ENCODE data around the gene ZNF436. TPM values are rescaled to one million over a fixed set of nuclear protein-coding genes. Genes with fewer than 3 reads are reported as not detected.

ZNF436 gene
- total and polyA plus RNA-seq, 2 of the 8 experiments (the other 6 are each of a cell fraction or from before 2014, with no cell fraction given): 0.65 to 1.8 TPM

DNA sequence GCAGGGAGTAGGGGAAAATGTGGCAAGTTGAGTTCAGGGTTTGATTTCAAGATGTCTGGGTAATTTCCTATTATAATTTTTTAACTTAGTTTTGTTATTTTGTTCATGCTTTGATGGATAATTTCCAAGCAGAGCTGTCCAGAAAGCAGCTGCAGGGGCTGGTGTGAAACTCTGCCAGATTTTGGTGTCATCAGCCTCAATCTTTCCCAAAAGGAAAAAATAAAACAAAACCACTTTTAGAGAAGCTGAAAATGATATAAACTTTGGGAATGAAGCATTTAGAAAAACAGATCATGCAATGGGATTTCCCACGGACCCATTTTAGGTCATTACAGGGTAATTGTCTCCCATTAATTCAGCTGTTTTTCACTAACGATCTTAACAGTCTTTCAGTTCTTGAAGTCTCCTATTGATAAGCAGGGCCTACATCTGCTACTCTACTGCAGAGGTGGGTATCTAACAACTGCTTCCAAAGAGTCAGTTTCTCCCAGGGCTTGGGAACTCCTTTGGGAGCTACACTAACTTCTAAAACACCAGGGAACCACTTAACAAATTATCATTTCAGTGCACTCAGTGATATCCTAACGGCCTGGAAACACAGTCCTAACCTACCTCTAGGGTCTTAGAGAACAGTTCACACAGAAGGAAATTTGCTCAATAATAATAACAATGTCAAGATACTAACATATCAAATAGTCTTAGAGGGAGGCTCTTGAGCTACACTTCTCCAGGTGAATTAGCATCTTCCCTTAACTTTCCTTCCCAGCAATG is 12.3 kb downstream of the ZNF436 start (continued):
- TF ChIP-seq TEAD4 (IDR thresholded peaks at IDR 0.05; ENCODE audit: low read depth, low read length) (peak; percentile 57; the same call in 1 of the 2 replicates), YY1 (IDR thresholded peaks at IDR 0.05; ENCODE audit: low read depth, low read length) (no peak), EGR1 (IDR thresholded peaks at IDR 0.05; ENCODE audit: borderline replicate concordance, low read depth, low read length) (peak; percentile 89), HDAC6 (IDR thresholded peaks at IDR 0.05; ENCODE audit: low read depth, low read length) (peak; percentile 90), BRCA1 (IDR thresholded peaks at IDR 0.05; ENCODE audit: low read depth, low read length) (no peak), EZH2 (IDR thresholded peaks at IDR 0.05; ENCODE audit: low read depth, low read length, severe bottlenecking) (no peak), PHF8 (conservative IDR thresholded peaks at IDR 0.05; ENCODE audit: low read depth, low read length) (no peak), KDM1A (IDR thresholded peaks at IDR 0.05; ENCODE audit: borderline replicate concordance, low read length) (peak; percentile 73; the same call in 1 of the 2 replicates), POLR2AphosphoS5 (IDR thresholded peaks at IDR 0.05; ENCODE audit: low read depth, low read length) (peak; percentile 98), SP1 (IDR thresholded peaks at IDR 0.05; ENCODE audit: low read depth, low read length) (peak; percentile 89)
- TF ChIP-seq, protein P1, sequence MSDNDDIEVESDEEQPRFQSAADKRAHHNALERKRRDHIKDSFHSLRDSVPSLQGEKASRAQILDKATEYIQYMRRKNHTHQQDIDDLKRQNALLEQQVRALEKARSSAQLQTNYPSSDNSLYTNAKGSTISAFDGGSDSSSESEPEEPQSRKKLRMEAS (IDR thresholded peaks at IDR 0.05): no peak
